T-cell (primary cell): ENCODE data around the gene TBK1. TPM values are rescaled to one million over a fixed set of nuclear protein-coding genes. Genes with fewer than 3 reads are reported as not detected.

Source experiments
- ATAC-seq, 4 experiments: fragments of 200-7000 bp in 3 of 4; fragments of 150-1000 bp in 1 of 4; cut with Tn5 transposase; replicated peaks in 1 of 4; 1 replicate in 3 of 4; 2 replicates in 1 of 4; pipeline ENCODE4 v1.10.0; 2021; ENCODE audit warnings: moderate library complexity in 3 of 4, mild to moderate bottlenecking in 2 of 4, moderate number of reproducible peaks in 1 of 4
- CTCF ChIA-PET, 2 donors: fragments of 300-600 bp; sonication (Branson Sonifier 250); formaldehyde crosslinking; loops; one replicate each; lab custom pipeline; 2022; ENCODE audit warnings: antibody characterized with exemption in 2 of 2; lab: Charles Lee
- POLR2A ChIA-PET, 2 donors: fragments of 300-600 bp; sonication (Branson Sonifier 250); formaldehyde crosslinking; loops; one replicate each; lab custom pipeline; 2022; ENCODE audit warnings: antibody characterized with exemption in 2 of 2; lab: Charles Lee
- DNase-seq, 35 experiments: peaks; one replicate each; pipeline versions ENCODE4 v3.0.0 to v3.0.0-alpha.2; 2013 to 2023
- H3K27ac ChIP-seq: one replicate; pipeline ENCODE4 v1.5.1; 2013; ENCODE audit warnings: low read length
- H3K27me3 ChIP-seq, 2 experiments: replicated peaks in 1 of 2; 1 replicate in 1 of 2; 2 replicates in 1 of 2; pipeline versions ENCODE4 v1.6.1 to v1.7.0; 2013; ENCODE audit warnings: low read length in 1 of 2, mixed read lengths in 1 of 2; ENCODE audit not compliant: control insufficient read depth in 2 of 2, insufficient read depth in 2 of 2; ENCODE audit errors: extremely low read depth in 1 of 2
- H3K36me3 ChIP-seq, 2 donors: 1 replicate in 1 of 2; 2 replicates in 1 of 2; pipeline versions ENCODE4 v1.6.1 to v1.7.0; 2013; ENCODE audit warnings: low read length in 1 of 2; ENCODE audit not compliant: control insufficient read depth in 2 of 2, insufficient read depth in 1 of 2; ENCODE audit errors: extremely low read depth in 1 of 2
- H3K4me1 ChIP-seq, 2 experiments: 1 replicate in 1 of 2; 2 replicates in 1 of 2; pipeline versions ENCODE4 v1.6.1 to v1.7.0; 2013; ENCODE audit warnings: low read length in 2 of 2, mixed read lengths in 1 of 2; ENCODE audit not compliant: insufficient read depth in 2 of 2, control insufficient read depth in 1 of 2; ENCODE audit errors: extremely low read depth in 1 of 2
- H3K4me3 ChIP-seq, 2 donors: 1 replicate in 1 of 2; 2 replicates in 1 of 2; pipeline versions ENCODE4 v1.5.1 to v1.7.0; 2013; ENCODE audit warnings: mild to moderate bottlenecking in 2 of 2, low read length in 1 of 2, moderate library complexity in 1 of 2; ENCODE audit not compliant: control insufficient read depth in 1 of 2; ENCODE audit errors: extremely low read depth in 1 of 2
- H3K9me3 ChIP-seq: 2 replicates; pipeline ENCODE4 v1.7.0; 2013
- H3K27ac Mint-ChIP-seq, 2 donors: one replicate each; pipeline ENCODE4 v1.8.0; 2020 to 2021; ENCODE audit warnings: mild to moderate bottlenecking in 2 of 2, mixed read lengths in 2 of 2
- H3K27me3 Mint-ChIP-seq, 2 donors: one replicate each; pipeline ENCODE4 v1.8.0; 2021 to 2022; ENCODE audit warnings: mixed read lengths in 2 of 2
- H3K36me3 Mint-ChIP-seq: one replicate; pipeline ENCODE4 v1.8.0; 2021; ENCODE audit warnings: mixed read lengths
- H3K4me1 Mint-ChIP-seq, 3 donors: one replicate each; pipeline ENCODE4 v1.8.0; 2020 to 2022; ENCODE audit warnings: mixed read lengths in 3 of 3, mild to moderate bottlenecking in 1 of 3
- H3K4me3 Mint-ChIP-seq, 3 donors: one replicate each; pipeline ENCODE4 v1.8.0; 2020 to 2022; ENCODE audit warnings: mild to moderate bottlenecking in 3 of 3, mixed read lengths in 3 of 3, moderate library complexity in 3 of 3
- H3K9me3 Mint-ChIP-seq, 3 donors: one replicate each; pipeline ENCODE4 v1.8.0; 2020 to 2022; ENCODE audit warnings: mixed read lengths in 3 of 3
- WGBS: methylation state at CpG from one replicate; pipeline ENCODE4 v1.1.5; 2013; ENCODE audit warnings: missing lambda C conversion rate; ENCODE audit not compliant: insufficient coverage; 5-methylcytosine and 5-hydroxymethylcytosine counted together
- total RNA-seq, 35 experiments: library from RNA in 6 of 35; stranded (reverse) in 6 of 35; fragments of 120-200 nt in 1 of 35; gene quantifications; one replicate each; pipeline versions ENCODE4 v1.2.1 to v1.2.4 and lab custom pipeline; 2013 to 2026

Gene TBK1
- total RNA-seq, 5 donors from 2014 or later (not counting 1 experiment from before 2014, with no cell fraction given), result 8.9 to 20.0 (median 13.5) TPM

- WGBS, result no CpG with 5 or more reads among the region's 1 CpG
- H3K4me1 Mint-ChIP-seq, result peaks cover 35 to 41% (median 35%) of the 10 kb centered on the region in 3 donors
- peaks cover 18% of the 10 kb centered on the region for H3K36me3 Mint-ChIP-seq
- no peaks in the 10 kb centered on the region for H3K9me3 ChIP-seq
- no peak overlapping the region for H3K27ac ChIP-seq
- no peaks in the 10 kb centered on the region for H3K27me3 Mint-ChIP-seq
- CTCF ChIA-PET, result no interaction called here
- POLR2A ChIA-PET, result no interaction called here
- H3K4me3 ChIP-seq, result no peak overlapping the region
- H3K36me3 ChIP-seq, result peaks cover 8 to 25% of the 10 kb centered on the region in 2 donors
- ATAC-seq (peak in 2 of 4 experiments; percentile 36 to 64), DNase-seq (no peak)
- H3K27me3 ChIP-seq, result no peaks in the 10 kb centered on the region
- peaks cover 6 to 8% of the 10 kb centered on the region in 2 experiments for H3K4me1 ChIP-seq
- H3K27ac Mint-ChIP-seq, result peak overlapping the region; percentile 26 to 44
- no peaks in the 10 kb centered on the region for H3K9me3 Mint-ChIP-seq
- H3K4me3 Mint-ChIP-seq, result no peak overlapping the region
Observed at GRCh38 chr12:64446295-64446694, 5.6 kb upstream of the TBK1 start.

GRCh38 chr12:64450057-64450640, 1.8 kb upstream of the TBK1 start:
- H3K9me3 Mint-ChIP-seq, result no peaks in the 10 kb centered on the region
- WGBS, result no CpG with 5 or more reads among the region's 2 CpGs
- no peaks in the 10 kb centered on the region for H3K27me3 Mint-ChIP-seq
- peaks cover 0 to 8% of the 10 kb centered on the region in 2 donors for H3K36me3 ChIP-seq
- CTCF ChIA-PET, result interaction anchor here in 1 of 2 donors (0.6 to 0.8 kb wide), 3 partner anchors 13 to 124 kb away, joined by 3 to 4 read pairs (median 3); no protein-coding TSS in a partner anchor
- H3K9me3 ChIP-seq, result no peaks in the 10 kb centered on the region
- DNase-seq (peak in 1 of 35 experiments; percentile 10), ATAC-seq (no peak)
- H3K27ac ChIP-seq, result no peak overlapping the region
- no peak overlapping the region for H3K4me3 ChIP-seq
- H3K27me3 ChIP-seq, result no peaks in the 10 kb centered on the region
- peak overlapping the region; percentile 25 to 94 (median 87) for H3K4me3 Mint-ChIP-seq
- H3K4me1 ChIP-seq, result peaks cover 12 to 15% of the 10 kb centered on the region in 2 experiments
- POLR2A ChIA-PET, result interaction anchor here (0.5 to 0.6 kb wide), 5 partner anchors 13 to 280 kb away, joined by 3 to 9 read pairs (median 3); no protein-coding TSS in a partner anchor
- peaks cover 45 to 55% (median 47%) of the 10 kb centered on the region in 3 donors for H3K4me1 Mint-ChIP-seq
- H3K27ac Mint-ChIP-seq, result peak overlapping the region; percentile 93 to 94
- peaks cover 4% of the 10 kb centered on the region for H3K36me3 Mint-ChIP-seq

GRCh38 chr12:64450711-64451486, 1.0 kb upstream of the TBK1 start:
- peak overlapping the region; percentile 79 for H3K27ac ChIP-seq
- CTCF ChIA-PET, result interaction anchor here (0.5 to 0.7 kb wide), 2 partner anchors 25 to 95 kb away, joined by 3 to 7 read pairs; no protein-coding TSS in a partner anchor

GRCh38 chr12:64452559-64453329, 824 bp downstream of the TBK1 start:
- H3K27ac ChIP-seq, result peak overlapping the region; percentile 87
- WGBS, result 0% methylated on average over 1 of the region's 16 CpGs
- no peaks in the 10 kb centered on the region for H3K9me3 ChIP-seq
- H3K4me3 ChIP-seq, result peak overlapping the region; percentile 81 to 98
- H3K36me3 Mint-ChIP-seq, result no peaks in the 10 kb centered on the region
- H3K4me1 ChIP-seq, result peaks cover 4 to 15% of the 10 kb centered on the region in 2 experiments
- H3K27me3 ChIP-seq, result no peaks in the 10 kb centered on the region
- peak overlapping the region; percentile 94 to 97 (median 94) for H3K4me3 Mint-ChIP-seq
- H3K27me3 Mint-ChIP-seq, result no peaks in the 10 kb centered on the region
- ChIA-PET CTCF (no interaction called here), POLR2A (interaction anchor here in 1 of 2 donors (0.6 kb wide), 1 partner anchor 189 kb away, joined by 8 read pairs; no protein-coding TSS in a partner anchor)
- peaks cover 50 to 61% (median 55%) of the 10 kb centered on the region in 3 donors for H3K4me1 Mint-ChIP-seq
- ATAC-seq, result peak in 3 of 4 experiments; percentile 18 to 44 (median 29)
- H3K9me3 Mint-ChIP-seq, result no peaks in the 10 kb centered on the region
- peak overlapping the region; percentile 94 to 95 for H3K27ac Mint-ChIP-seq
- H3K36me3 ChIP-seq, result peaks cover 0 to 2% of the 10 kb centered on the region in 2 donors
- DNase-seq, result peak in 1 of 35 experiments; percentile 57

More at GRCh38 chr12:64450711-64451486, 1.0 kb upstream of the TBK1 start:
- Histone ChIP-seq H3K36me3 (peaks cover 0 to 7% of the 10 kb centered on the region in 2 donors), H3K9me3 (no peaks in the 10 kb centered on the region), H3K27me3 (no peaks in the 10 kb centered on the region), H3K4me1 (peaks cover 12 to 15% of the 10 kb centered on the region in 2 experiments), H3K4me3 (peak overlapping the region in 1 of 2 donors; percentile 81)
- peak overlapping the region; percentile 93 to 94 for H3K27ac Mint-ChIP-seq
- H3K4me1 Mint-ChIP-seq, result peaks cover 50 to 60% (median 51%) of the 10 kb centered on the region in 3 donors
- no peaks in the 10 kb centered on the region for H3K9me3 Mint-ChIP-seq
- 51% methylated on average over 6 of the region's 8 CpGs for WGBS
- POLR2A ChIA-PET, result interaction anchor here in 1 of 2 donors (0.6 to 0.8 kb wide), 3 partner anchors 16 to 140 kb away, joined by 3 read pairs; no protein-coding TSS in a partner anchor
- H3K4me3 Mint-ChIP-seq, result peak overlapping the region; percentile 87 to 94 (median 91)
- no peaks in the 10 kb centered on the region for H3K27me3 Mint-ChIP-seq
- DNase-seq (peak in 1 of 35 experiments; percentile 25), ATAC-seq (no peak)
- peaks cover 3% of the 10 kb centered on the region for H3K36me3 Mint-ChIP-seq

- no peak for ATAC-seq
- Mint-ChIP-seq H3K36me3 (no peaks in the 10 kb centered on the region), H3K4me1 (peaks cover 60 to 74% (median 69%) of the 10 kb centered on the region in 3 donors), H3K27ac (peak overlapping the region; percentile 86 to 91), H3K9me3 (no peaks in the 10 kb centered on the region), H3K4me3 (peak overlapping the region in 1 of 3 donors; percentile 0), H3K27me3 (no peaks in the 10 kb centered on the region)
- H3K36me3 ChIP-seq, result peaks cover 0 to 3% of the 10 kb centered on the region in 2 donors
- POLR2A ChIA-PET, result no interaction called here
- peak overlapping the region; percentile 31 for H3K27ac ChIP-seq
- H3K4me3 ChIP-seq, result no peak overlapping the region
- WGBS, result no CpG with 5 or more reads among the region's 1 CpG
- peaks cover 7 to 24% of the 10 kb centered on the region in 2 experiments for H3K4me1 ChIP-seq
- DNase-seq, result no peak
- no peaks in the 10 kb centered on the region for H3K9me3 ChIP-seq
- CTCF ChIA-PET, result interaction anchor here in 1 of 2 donors (1.1 to 1.2 kb wide), 2 partner anchors 12 to 94 kb away, joined by 3 to 5 read pairs; no protein-coding TSS in a partner anchor
- no peaks in the 10 kb centered on the region for H3K27me3 ChIP-seq
Observed at GRCh38 chr12:64455506-64455905, 3.6 kb downstream of the TBK1 start.
